ENCODE data around the gene GINS1. TPM values are rescaled to one million over a fixed set of nuclear protein-coding genes. Genes with fewer than 3 reads are reported as not detected.

Gene GINS1
- total and polyA plus RNA-seq, 2 of the 13 experiments (the other 11 are each of a cell fraction or from before 2014, with no cell fraction given) = 14.6 to 59.9 TPM

DNA sequence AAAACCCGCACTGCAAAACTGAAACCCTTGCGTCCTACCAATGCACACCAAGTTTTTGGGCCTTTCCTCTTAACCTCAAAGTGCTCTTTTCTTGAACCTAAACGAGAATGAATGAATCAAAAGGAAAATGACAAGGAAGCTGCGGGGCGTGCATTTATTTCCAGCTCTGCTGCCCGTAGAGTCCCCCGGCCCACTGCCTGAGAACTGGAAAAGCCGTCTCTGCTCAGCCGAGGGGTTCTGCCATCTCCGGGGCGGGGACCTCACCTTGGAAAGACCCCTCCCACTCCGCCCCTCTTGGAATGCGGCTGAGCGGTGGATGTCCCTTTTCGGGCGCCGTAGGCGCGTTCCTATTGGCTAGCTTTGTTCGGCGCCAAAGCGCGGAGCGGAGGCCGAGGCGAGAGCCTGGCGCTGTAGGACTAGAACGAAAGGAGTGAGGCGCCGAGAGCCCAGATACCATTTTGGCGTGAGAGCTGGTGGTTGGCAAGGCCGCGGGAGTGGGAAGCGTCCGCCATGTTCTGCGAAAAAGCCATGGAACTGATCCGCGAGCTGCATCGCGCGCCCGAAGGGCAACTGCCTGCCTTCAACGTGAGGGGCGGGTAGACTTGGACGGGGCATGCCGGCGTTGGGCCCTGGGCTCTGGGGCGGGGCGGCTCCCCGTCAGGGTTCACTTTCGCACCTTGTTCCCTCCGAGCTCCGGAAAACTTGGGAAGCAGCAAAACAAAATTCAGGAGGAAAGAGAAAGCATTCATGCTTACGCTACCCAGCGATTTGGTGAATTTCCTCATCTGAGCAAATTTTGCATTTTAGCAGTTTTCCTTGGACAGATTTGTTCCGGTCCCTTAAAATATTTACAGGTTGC is at the start of gene GINS1 (continued):
- TF ChIP-seq ZMAT5 (CRISPR knock-in tag; IDR thresholded peaks at IDR 0.05; ENCODE audit: borderline replicate concordance, low read depth) (no peak), ATF4 (CRISPR knock-in tag; IDR thresholded peaks at IDR 0.05) (peak in 1 of 2 experiments; percentile 90; a peak in 2 of 4 replicates), EZH2 (conservative IDR thresholded peaks at IDR 0.05; ENCODE audit: low read depth, low read length) (no peak), ZNF792 (CRISPR knock-in tag; IDR thresholded peaks at IDR 0.05) (peak; percentile 92), ISL2 (CRISPR knock-in tag; IDR thresholded peaks at IDR 0.05) (peak; percentile 95), AKNA (CRISPR knock-in tag; IDR thresholded peaks at IDR 0.05; ENCODE audit: borderline replicate concordance) (peak; percentile 99), ISX (CRISPR knock-in tag; conservative IDR thresholded peaks at IDR 0.05) (peak; percentile 99), PAF1 (CRISPR knock-in tag; IDR thresholded peaks at IDR 0.05) (no peak), SUZ12 (IDR thresholded peaks at IDR 0.05; ENCODE audit: low read depth, low read length) (no peak), DZIP1 (CRISPR knock-in tag; IDR thresholded peaks at IDR 0.05) (peak; percentile 98), ARID2 (CRISPR knock-in tag; IDR thresholded peaks at IDR 0.05; ENCODE audit: borderline replicate concordance) (peak; percentile 98), ZNF816 (CRISPR knock-in tag; IDR thresholded peaks at IDR 0.05; ENCODE audit: borderline replicate concordance) (peak; percentile 94; the same call in 1 of the 2 replicates), FOXK1 (CRISPR knock-in tag; IDR thresholded peaks at IDR 0.05; ENCODE audit: borderline replicate concordance, low read depth) (peak; percentile 93; the same call in 1 of the 2 replicates), TIGD3 (CRISPR knock-in tag; IDR thresholded peaks at IDR 0.05; ENCODE audit: borderline replicate concordance) (peak; percentile 95; the same call in 1 of the 2 replicates), SIX4 (CRISPR knock-in tag; IDR thresholded peaks at IDR 0.05) (peak; percentile 64; the same call in 1 of the 2 replicates)
- TF ChIP-seq, protein P1, sequence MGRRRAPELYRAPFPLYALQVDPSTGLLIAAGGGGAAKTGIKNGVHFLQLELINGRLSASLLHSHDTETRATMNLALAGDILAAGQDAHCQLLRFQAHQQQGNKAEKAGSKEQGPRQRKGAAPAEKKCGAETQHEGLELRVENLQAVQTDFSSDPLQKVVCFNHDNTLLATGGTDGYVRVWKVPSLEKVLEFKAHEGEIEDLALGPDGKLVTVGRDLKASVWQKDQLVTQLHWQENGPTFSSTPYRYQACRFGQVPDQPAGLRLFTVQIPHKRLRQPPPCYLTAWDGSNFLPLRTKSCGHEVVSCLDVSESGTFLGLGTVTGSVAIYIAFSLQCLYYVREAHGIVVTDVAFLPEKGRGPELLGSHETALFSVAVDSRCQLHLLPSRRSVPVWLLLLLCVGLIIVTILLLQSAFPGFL (CRISPR knock-in tag; IDR thresholded peaks at IDR 0.05) = peak; percentile 92; the same call in 1 of the 2 replicates

All from HepG2 (cell line).